ENCODE data around the gene LMNA. TPM values are rescaled to one million over a fixed set of nuclear protein-coding genes. Genes with fewer than 3 reads are reported as not detected.
"Not testable (repeated sequence)": the region's sequence is repeated elsewhere in the genome, so short reads cannot be mapped to it uniquely, and the experiment has no call there.

Gene LMNA
- 100 to 1,000 TPM; 184 to 218 TPM for total RNA-seq

GRCh38 chr1:156114101-156114918, at the start of gene LMNA:
Gene LMNA, plus strand, starts transcription at chr1:156114711. Its CDS starts 208 bp downstream, at chr1:156114919.
- H3K27me3 Mint-ChIP-seq: peaks cover 19% of the 10 kb centered on the region
- H3K4me1 Mint-ChIP-seq: peaks cover 26% of the 10 kb centered on the region
- peak within 1 kb of the TSS; percentile 83 for H3K27ac Mint-ChIP-seq
- CTCF ChIA-PET: interaction anchor here (0.5 to 29.1 kb wide), 4 partner anchors 14 to 109 kb away, joined by 3 to 929 read pairs (median 26); partner anchors contain the start of gene MEX3A
- intact Hi-C loops (cut with DNase I, micrococcal nuclease): loop anchor here (1.0 to 2.0 kb wide), 6 partner anchors 8 to 391 kb away; partner anchors contain the start of gene UBQLN4 (in 1 of the 2)
- POLR2A ChIA-PET: interaction anchor here (0.7 to 5.1 kb wide), 7 partner anchors 8 to 980 kb away, joined by 3 to 25 read pairs (median 7); no protein-coding TSS in a partner anchor
- peak; percentile 91 for ATAC-seq
- H3K4me3 Mint-ChIP-seq: peak within 1 kb of the TSS; percentile 93
- no peaks in the 10 kb centered on the region for H3K9me3 Mint-ChIP-seq (ENCODE audit: low read depth)
- peaks cover 13% of the 10 kb centered on the region for H3K36me3 Mint-ChIP-seq (ENCODE audit: low read depth)
- peak; percentile 90 for DNase-seq

- intact Hi-C loops (cut with DNase I, micrococcal nuclease): loop anchor here in 1 of 2 experiments (1.0 kb wide), 1 partner anchor 39 kb away; no protein-coding TSS in a partner anchor
- CTCF ChIA-PET: interaction anchor here (0.5 to 2.8 kb wide), 11 partner anchors 11 to 160 kb away, joined by 3 to 19 read pairs (median 3); partner anchors contain the start of genes LAMTOR2 and PMF1
Measured at GRCh38 chr1:156065212-156065611, 49.3 kb upstream of the LMNA start.

DNA sequence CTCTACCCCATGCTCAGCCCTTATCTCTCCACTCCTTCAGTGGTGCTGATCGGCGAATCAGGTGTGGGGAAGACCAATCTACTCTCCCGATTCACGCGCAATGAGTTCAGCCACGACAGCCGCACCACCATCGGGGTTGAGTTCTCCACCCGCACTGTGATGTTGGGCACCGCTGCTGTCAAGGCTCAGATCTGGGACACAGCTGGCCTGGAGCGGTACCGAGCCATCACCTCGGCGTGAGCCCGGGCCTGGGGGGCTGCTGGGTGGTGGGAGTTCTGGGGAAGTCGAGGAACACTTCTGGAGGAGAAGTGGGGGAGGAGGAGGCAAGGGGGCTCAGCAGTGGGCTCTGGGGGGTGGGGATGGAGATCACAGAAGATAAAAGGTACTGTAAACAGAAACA, 48.6 kb upstream of the LMNA start:
- Mint-ChIP-seq H3K27ac (no peak overlapping the region), H3K4me3 (no peak overlapping the region), H3K4me1 (peaks cover 14% of the 10 kb centered on the region), H3K27me3 (no peaks in the 10 kb centered on the region), H3K36me3 (ENCODE audit: low read depth) (no peaks in the 10 kb centered on the region), H3K9me3 (ENCODE audit: low read depth) (no peaks in the 10 kb centered on the region)
- intact Hi-C loops (cut with DNase I, micrococcal nuclease): loop anchor here (1.0 kb wide), 3 partner anchors 40 to 128 kb away; no protein-coding TSS in a partner anchor
- ATAC-seq (no peak), DNase-seq (no peak)
- ChIA-PET CTCF (interaction anchor here (0.6 to 2.8 kb wide), 24 partner anchors 9 to 859 kb away, joined by 3 to 19 read pairs (median 5); partner anchors contain the start of genes SMG5, SSR2 and TMEM79), POLR2A (interaction anchor here (1.0 kb wide), 1 partner anchor 40 kb away, joined by 3 read pairs; no protein-coding TSS in a partner anchor)

More at GRCh38 chr1:156065212-156065611, 49.3 kb upstream of the LMNA start:
- POLR2A ChIA-PET: interaction anchor here (0.5 kb wide), 1 partner anchor 134 kb away, joined by 5 read pairs; no protein-coding TSS in a partner anchor
- Mint-ChIP-seq H3K4me3 (no peak overlapping the region), H3K36me3 (ENCODE audit: low read depth) (no peaks in the 10 kb centered on the region), H3K27me3 (no peaks in the 10 kb centered on the region), H3K4me1 (peaks cover 14% of the 10 kb centered on the region), H3K9me3 (ENCODE audit: low read depth) (no peaks in the 10 kb centered on the region), H3K27ac (no peak overlapping the region)
- peak; percentile 29 for ATAC-seq
- peak; percentile 21 for DNase-seq

GRCh38 chr1:156067262-156067661, 47.2 kb upstream of the LMNA start:
- no peak overlapping the region for H3K4me3 Mint-ChIP-seq
- POLR2A ChIA-PET: no interaction called here
- no peaks in the 10 kb centered on the region for H3K36me3 Mint-ChIP-seq (ENCODE audit: low read depth)
- DNase-seq (no peak), ATAC-seq (no peak)
- peaks cover 14% of the 10 kb centered on the region for H3K4me1 Mint-ChIP-seq
- H3K9me3 Mint-ChIP-seq (ENCODE audit: low read depth): no peaks in the 10 kb centered on the region
- no peak overlapping the region for H3K27ac Mint-ChIP-seq
- intact Hi-C loops (cut with DNase I, micrococcal nuclease): no loop called here
- no peaks in the 10 kb centered on the region for H3K27me3 Mint-ChIP-seq
- CTCF ChIA-PET: interaction anchor here (0.6 to 2.8 kb wide), 9 partner anchors 14 to 265 kb away, joined by 3 to 19 read pairs (median 5); partner anchors contain the start of genes GLMP, SSR2 and UBQLN4

GRCh38 chr1:156069490-156070455, 44.7 kb upstream of the LMNA start:
- no peak overlapping the region for H3K4me3 Mint-ChIP-seq
- no peak overlapping the region for H3K27ac Mint-ChIP-seq
- no peaks in the 10 kb centered on the region for H3K27me3 Mint-ChIP-seq
- ATAC-seq: no peak
- ChIA-PET POLR2A (no interaction called here), CTCF (no interaction called here)
- DNase-seq: no peak
- no peaks in the 10 kb centered on the region for H3K9me3 Mint-ChIP-seq (ENCODE audit: low read depth)
- H3K4me1 Mint-ChIP-seq: peaks cover 11% of the 10 kb centered on the region
- intact Hi-C loops (cut with DNase I, micrococcal nuclease): no loop called here
- no peaks in the 10 kb centered on the region for H3K36me3 Mint-ChIP-seq (ENCODE audit: low read depth)

- H3K9me3 Mint-ChIP-seq (ENCODE audit: low read depth): no peaks in the 10 kb centered on the region
- H3K27me3 Mint-ChIP-seq: no peaks in the 10 kb centered on the region
- ATAC-seq: no peak
- no peaks in the 10 kb centered on the region for H3K36me3 Mint-ChIP-seq (ENCODE audit: low read depth)
- POLR2A ChIA-PET: no interaction called here
- no peak overlapping the region for H3K4me3 Mint-ChIP-seq
- no peak overlapping the region for H3K27ac Mint-ChIP-seq
- intact Hi-C loops (cut with DNase I, micrococcal nuclease): no loop called here
- CTCF ChIA-PET: no interaction called here
- H3K4me1 Mint-ChIP-seq: peaks cover 4% of the 10 kb centered on the region
- no peak for DNase-seq
Measured at GRCh38 chr1:156070548-156070947, 44.0 kb upstream of the LMNA start.

DNA sequence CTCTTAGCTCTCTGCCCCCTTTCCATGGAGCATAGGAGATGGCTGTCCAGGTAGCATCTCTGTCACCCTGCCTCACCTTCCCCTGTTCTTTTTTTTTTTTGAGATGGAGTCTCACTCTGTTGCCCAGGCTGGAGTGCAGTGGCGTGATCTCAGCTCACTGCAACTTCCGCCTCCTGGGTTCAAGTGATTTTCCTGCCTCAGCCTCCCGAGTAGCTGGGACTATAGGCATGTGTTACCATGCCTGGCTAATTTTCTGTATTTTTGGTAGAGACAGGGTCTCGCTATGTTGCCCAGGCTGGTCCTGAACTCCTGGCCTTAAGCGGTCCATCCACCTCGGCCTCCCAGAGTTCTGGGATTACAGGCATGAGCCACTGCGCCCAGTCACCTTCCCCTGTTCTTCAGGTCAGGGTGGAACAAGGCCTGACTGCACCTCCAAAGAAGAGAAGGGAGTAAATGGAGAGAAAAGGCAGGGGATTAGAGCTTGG, 43.1 kb upstream of the LMNA start:
- H3K27ac Mint-ChIP-seq; ATAC-seq; POLR2A ChIA-PET; intact Hi-C loops (cut with DNase I, micrococcal nuclease); H3K4me1 Mint-ChIP-seq; H3K4me3 Mint-ChIP-seq; H3K9me3 Mint-ChIP-seq (ENCODE audit: low read depth); DNase-seq; H3K36me3 Mint-ChIP-seq (ENCODE audit: low read depth); H3K27me3 Mint-ChIP-seq: not testable (repeated sequence)
- CTCF ChIA-PET: interaction anchor here (0.6 kb wide), 1 partner anchor 122 kb away, joined by 3 read pairs; no protein-coding TSS in a partner anchor

DNA sequence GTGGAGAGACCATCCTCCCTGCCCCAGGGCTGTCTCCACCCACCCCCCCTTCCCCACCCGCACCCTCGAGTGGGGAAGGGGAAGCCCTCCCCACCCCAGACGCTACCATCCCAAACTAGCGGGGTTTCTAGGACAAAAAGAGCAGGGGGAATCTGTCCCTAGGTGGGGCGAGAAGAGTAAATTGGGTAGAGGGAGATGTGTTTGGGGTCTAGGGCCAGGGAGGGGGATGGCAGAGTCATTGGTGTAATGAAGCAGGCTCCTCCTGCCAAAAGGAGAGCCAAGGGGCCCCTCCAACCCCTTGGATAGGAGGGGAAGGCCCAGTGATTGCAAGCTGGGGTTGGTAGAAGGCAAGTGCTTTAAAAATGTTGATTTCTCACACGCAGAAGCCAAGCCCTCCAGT, 42.3 kb upstream of the LMNA start:
- CTCF ChIA-PET: no interaction called here
- H3K9me3 Mint-ChIP-seq (ENCODE audit: low read depth): no peaks in the 10 kb centered on the region
- H3K4me3 Mint-ChIP-seq: no peak overlapping the region
- POLR2A ChIA-PET: no interaction called here
- ATAC-seq (no peak), DNase-seq (no peak)
- intact Hi-C loops (cut with DNase I, micrococcal nuclease): no loop called here
- no peaks in the 10 kb centered on the region for H3K27me3 Mint-ChIP-seq
- no peaks in the 10 kb centered on the region for H3K4me1 Mint-ChIP-seq
- H3K27ac Mint-ChIP-seq: no peak overlapping the region
- H3K36me3 Mint-ChIP-seq (ENCODE audit: low read depth): no peaks in the 10 kb centered on the region

GRCh38 chr1:156073110-156073687, 41.3 kb upstream of the LMNA start:
- no peak for ATAC-seq
- Mint-ChIP-seq H3K4me3 (no peak overlapping the region), H3K9me3 (ENCODE audit: low read depth) (no peaks in the 10 kb centered on the region), H3K27me3 (peaks cover 5% of the 10 kb centered on the region), H3K36me3 (ENCODE audit: low read depth) (no peaks in the 10 kb centered on the region), H3K27ac (no peak overlapping the region), H3K4me1 (no peaks in the 10 kb centered on the region)
- intact Hi-C loops (cut with DNase I, micrococcal nuclease): no loop called here
- POLR2A ChIA-PET: no interaction called here
- CTCF ChIA-PET: interaction anchor here (0.5 to 0.9 kb wide), 3 partner anchors 53 to 67 kb away, joined by 3 to 4 read pairs (median 4); no protein-coding TSS in a partner anchor
- no peak for DNase-seq

DNA sequence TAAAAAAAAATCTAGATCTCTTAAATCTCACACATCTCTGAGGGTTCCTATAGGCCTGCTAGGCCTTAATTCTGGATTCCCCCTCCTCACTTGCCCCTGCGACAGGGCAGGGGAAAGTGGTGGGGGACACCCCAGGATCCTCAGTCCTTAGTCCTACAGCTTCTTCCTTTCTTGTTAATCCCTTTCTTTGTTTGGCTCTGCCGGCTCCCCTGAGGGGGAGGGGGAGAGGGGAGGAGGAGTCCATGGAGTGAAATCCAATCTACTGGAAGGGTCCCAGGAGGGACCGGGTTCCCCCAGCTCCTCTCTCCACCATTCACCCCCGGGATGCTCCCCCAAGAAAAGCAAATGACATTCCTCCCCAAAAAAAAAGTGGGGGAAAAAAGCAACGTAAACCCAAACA, 40.8 kb upstream of the LMNA start:
- intact Hi-C loops (cut with DNase I, micrococcal nuclease): no loop called here
- CTCF ChIA-PET: interaction anchor here (0.5 to 0.9 kb wide), 3 partner anchors 52 to 67 kb away, joined by 3 to 4 read pairs (median 4); no protein-coding TSS in a partner anchor
- Mint-ChIP-seq H3K4me3 (no peak overlapping the region), H3K9me3 (ENCODE audit: low read depth) (no peaks in the 10 kb centered on the region), H3K27me3 (peaks cover 5% of the 10 kb centered on the region), H3K27ac (no peak overlapping the region), H3K4me1 (no peaks in the 10 kb centered on the region), H3K36me3 (ENCODE audit: low read depth) (no peaks in the 10 kb centered on the region)
- POLR2A ChIA-PET: no interaction called here
- ATAC-seq: no peak
- DNase-seq: no peak
